GM19043 (cell line): ENCODE results near the gene SSX2.
"Not testable (repeated sequence)": the region's sequence is repeated elsewhere in the genome, so short reads cannot be mapped to it uniquely, and the experiment has no call there.

Experiments used
- ATAC-seq: cut with Tn5 transposase; IDR thresholded peaks from one replicate; pipeline ENCODE4 v1.9.1; 2021; ENCODE audit warnings: low read depth; ENCODE audit not compliant: unreplicated experiment

Gene SSX2, protein sequence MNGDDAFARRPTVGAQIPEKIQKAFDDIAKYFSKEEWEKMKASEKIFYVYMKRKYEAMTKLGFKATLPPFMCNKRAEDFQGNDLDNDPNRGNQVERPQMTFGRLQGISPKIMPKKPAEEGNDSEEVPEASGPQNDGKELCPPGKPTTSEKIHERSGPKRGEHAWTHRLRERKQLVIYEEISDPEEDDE

DNA sequence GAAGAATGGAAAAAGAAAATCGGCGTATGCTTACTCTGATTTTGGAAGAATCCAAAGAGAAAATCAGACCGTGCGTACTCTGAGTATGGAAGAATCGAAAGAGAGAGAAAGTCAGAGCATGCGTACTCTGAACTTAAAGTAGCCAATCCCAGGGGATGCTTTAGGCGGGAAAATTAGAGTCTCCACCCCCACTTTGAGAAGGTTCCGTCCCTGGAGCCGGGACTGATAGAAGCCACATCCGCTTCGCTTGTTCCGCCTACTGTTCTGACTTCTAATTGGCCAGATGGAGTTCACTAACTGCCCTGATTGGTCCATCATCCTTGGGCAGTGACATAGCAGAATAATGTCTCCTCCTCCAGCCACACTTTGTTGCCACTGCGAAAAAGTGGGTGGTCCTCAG, at the start of gene SSX2:
TSS of gene SSX2 (minus strand) at position 101 of the 400 bp plus-strand sequence. CDS start 1,429 bp downstream, outside the sequence.
- not testable (repeated sequence) for ATAC-seq

DNA sequence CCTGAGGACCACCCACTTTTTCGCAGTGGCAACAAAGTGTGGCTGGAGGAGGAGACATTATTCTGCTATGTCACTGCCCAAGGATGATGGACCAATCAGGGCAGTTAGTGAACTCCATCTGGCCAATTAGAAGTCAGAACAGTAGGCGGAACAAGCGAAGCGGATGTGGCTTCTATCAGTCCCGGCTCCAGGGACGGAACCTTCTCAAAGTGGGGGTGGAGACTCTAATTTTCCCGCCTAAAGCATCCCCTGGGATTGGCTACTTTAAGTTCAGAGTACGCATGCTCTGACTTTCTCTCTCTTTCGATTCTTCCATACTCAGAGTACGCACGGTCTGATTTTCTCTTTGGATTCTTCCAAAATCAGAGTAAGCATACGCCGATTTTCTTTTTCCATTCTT, 44.0 kb upstream of the SSX2 start, which contains the start of gene SSX2B:
TSS of gene SSX2B (plus strand) at position 301 of the 400 bp plus-strand sequence. CDS start 1,429 bp downstream, outside the sequence.
- not testable (repeated sequence) for ATAC-seq

DNA sequence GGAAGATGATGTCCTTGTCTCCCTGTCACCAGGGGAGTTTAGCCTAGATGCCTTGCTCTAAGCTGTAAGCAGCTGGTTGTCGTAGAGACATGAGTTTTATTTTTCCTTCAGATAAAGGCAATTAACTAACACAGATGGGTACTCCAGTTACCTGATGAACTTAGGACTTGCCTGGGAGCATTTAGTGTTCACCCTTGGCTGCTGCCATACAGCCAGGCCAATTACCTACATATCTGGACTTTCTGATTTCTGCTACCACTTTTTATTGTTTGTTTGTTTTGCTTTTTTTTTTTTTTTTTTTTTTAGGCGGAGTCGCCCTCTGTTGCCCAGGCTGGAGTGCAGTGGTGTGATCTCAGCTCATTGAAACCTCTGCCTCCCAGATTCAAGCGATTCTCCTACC, 14.9 kb downstream of the SSX2 start:
- ATAC-seq: not testable (repeated sequence)

- not testable (repeated sequence) for ATAC-seq
These were observed 44.8 kb downstream of the SSX2 start for GRCh38 chrX:52662218-52662617.

- ATAC-seq: not testable (repeated sequence)
These were observed 51.5 kb downstream of the SSX2 start for GRCh38 chrX:52655475-52655874.

DNA sequence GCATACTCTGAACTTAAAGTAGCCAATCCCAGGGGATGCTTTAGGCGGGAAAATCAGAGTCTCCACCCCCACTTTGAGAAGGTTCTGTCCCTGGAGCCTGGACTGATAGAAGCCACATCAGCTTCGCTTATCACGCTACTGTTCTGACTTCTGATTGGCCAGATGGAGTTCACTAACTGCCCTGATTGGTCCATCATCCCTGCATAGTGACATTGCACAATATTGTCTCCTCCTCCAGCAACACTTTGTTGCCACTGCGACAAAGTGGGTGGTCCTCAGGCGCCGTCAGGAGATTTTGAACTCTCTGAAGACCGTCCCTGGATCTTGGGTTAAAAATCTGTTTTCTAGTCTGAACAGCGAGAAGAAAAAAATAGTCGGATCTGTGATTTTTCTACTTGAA, 52.2 kb downstream of the SSX2 start, which contains the start of gene SSX7:
TSS of gene SSX7 (minus strand) at position 101 of the 400 bp plus-strand sequence. CDS start 1,428 bp downstream, outside the sequence.
- ATAC-seq: not testable (repeated sequence)

DNA sequence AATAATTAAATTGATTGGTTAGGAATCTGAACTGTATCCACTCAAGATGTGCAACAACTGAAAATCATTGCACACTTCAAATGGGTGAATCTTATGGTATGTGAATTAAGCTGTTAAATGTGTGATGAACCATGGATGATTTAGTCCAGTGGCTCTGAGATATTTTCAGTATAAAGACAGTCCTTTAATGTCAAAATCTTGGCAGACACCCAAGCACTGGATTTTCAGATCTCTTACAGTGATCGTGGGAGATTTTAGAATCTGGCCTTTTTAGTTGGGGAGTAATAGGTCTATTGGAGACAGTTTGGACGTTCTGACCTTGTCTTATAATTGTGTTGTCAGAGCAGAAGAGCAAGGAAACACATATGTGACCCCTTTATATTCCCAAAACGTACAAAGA, 56.3 kb downstream of the SSX2 start:
- not testable (repeated sequence) for ATAC-seq

DNA sequence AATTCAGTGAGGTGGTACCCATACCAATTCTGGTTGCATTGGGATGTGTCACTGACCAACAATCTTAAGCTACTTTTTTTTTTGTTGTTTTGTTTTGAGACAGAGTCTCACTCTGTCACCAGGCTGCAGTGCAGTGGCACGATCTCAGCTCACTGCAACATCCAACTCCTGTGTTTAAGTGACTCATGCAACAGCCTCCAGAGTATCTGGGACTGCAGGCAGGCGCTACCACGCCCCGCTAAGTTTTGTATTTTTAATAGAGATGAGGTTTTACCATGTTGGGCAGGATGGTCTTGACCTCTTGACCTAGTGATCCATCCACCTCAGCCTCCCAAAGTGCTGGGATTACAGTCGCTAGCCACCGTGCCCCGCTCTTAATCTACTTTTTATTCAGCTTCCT, 58.0 kb downstream of the SSX2 start:
- not testable (repeated sequence) for ATAC-seq
